Measurements from ENCODE around the gene GH1.
"Not testable (repeated sequence)": the region's sequence is repeated elsewhere in the genome, so short reads cannot be mapped to it uniquely, and the experiment has no call there.

The GH1 gene

DNA sequence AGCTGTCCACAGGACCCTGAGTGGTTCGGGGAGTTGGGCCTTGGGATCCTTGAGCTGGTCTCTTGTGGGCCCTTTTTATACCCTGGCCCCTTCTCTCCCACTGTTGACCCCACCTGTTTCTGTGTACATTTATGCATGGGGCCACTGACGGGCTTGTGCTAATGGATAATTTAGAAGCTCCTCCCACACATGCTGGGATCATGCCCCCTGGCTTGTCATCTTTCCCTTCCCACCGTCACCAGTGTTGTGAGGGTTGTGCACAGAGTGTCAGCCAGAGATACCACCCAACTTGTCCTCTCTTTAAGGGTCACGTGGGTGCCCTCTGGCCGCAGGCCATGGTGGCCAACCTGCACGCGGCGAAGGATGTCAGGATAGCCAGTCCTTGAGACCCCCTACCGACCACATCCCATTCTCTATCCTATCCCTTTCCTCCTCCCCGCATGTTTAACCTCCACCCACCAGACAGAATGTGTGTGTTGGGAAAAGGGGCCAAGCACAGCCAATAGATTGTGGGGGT lies at the start of gene GH1:
Gene GH1, minus strand, starts transcription at position 51 of the 517 bp plus-strand sequence. CDS start 63 bp downstream, outside the sequence.
- H2AFZ ChIP-seq (ENCODE audit: low read length); H3K9me2 ChIP-seq (ENCODE audit: low read depth, low read length); H4K20me1 ChIP-seq (ENCODE audit: insufficient read depth, low read length); H3K9me3 ChIP-seq (ENCODE audit: low read length); H3F3A ChIP-seq (ENCODE audit: insufficient read depth, low read length); H3K27me3 ChIP-seq (ENCODE audit: insufficient read depth, low read length); H3K36me3 ChIP-seq (ENCODE audit: insufficient read depth, low read length); H3K79me2 ChIP-seq (ENCODE audit: insufficient read depth, low read length): not testable (repeated sequence)
- Histone ChIP-seq H3K4me3 (ENCODE audit: low read depth, low read length, poor library complexity, severe bottlenecking) (peak within 1 kb of the TSS; percentile 26), H3K4me1 (ENCODE audit: insufficient read depth, low read length, severe bottlenecking) (peaks cover 59% of the 10 kb centered on the region), H3K9ac (ENCODE audit: low read length) (peak within 1 kb of the TSS; percentile 45; the same call in 1 of the 2 replicates), H3K27ac (ENCODE audit: low read depth, low read length, poor library complexity, severe bottlenecking) (peak within 1 kb of the TSS; percentile 86), H3K4me2 (ENCODE audit: low read length) (peak within 1 kb of the TSS; percentile 57)

DNA sequence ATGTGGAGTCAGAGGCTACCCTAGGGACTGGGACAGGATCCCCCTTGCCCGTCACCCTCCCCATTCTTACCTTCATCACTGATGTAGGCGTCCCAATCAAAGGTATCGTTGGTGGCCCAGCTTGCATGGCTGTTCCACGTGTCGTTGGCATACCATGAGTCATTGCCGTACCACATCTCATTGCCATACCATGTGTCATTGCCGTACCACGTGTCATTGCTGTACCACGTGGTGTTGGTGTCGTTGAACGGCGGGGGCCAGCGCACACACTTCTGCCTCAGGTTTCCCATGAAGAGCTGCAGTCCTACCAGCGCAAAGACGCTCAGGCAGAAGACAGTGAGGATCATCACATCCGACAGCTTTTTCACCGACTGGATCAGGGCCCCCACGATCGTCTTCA lies 49.3 kb upstream of the GH1 start:
- Histone ChIP-seq H4K20me1 (ENCODE audit: insufficient read depth, low read length) (no peaks in the 10 kb centered on the region), H3K9me2 (ENCODE audit: low read depth, low read length) (no peaks in the 10 kb centered on the region), H3K4me3 (ENCODE audit: low read depth, low read length, poor library complexity, severe bottlenecking) (no peak overlapping the region), H3K36me3 (ENCODE audit: insufficient read depth, low read length) (no peaks in the 10 kb centered on the region), H3K79me2 (ENCODE audit: insufficient read depth, low read length) (no peaks in the 10 kb centered on the region), H3K4me2 (ENCODE audit: low read length) (no peak overlapping the region), H3F3A (ENCODE audit: insufficient read depth, low read length) (no peaks in the 10 kb centered on the region), H3K4me1 (ENCODE audit: insufficient read depth, low read length, severe bottlenecking) (no peaks in the 10 kb centered on the region), H3K27ac (ENCODE audit: low read depth, low read length, poor library complexity, severe bottlenecking) (no peak overlapping the region), H3K9ac (ENCODE audit: low read length) (no peak overlapping the region), H3K9me3 (ENCODE audit: low read length) (no peaks in the 10 kb centered on the region), H2AFZ (ENCODE audit: low read length) (no peak overlapping the region), H3K27me3 (ENCODE audit: insufficient read depth, low read length) (no peaks in the 10 kb centered on the region)
- TF ChIP-seq EZH2 (IDR thresholded peaks at IDR 0.05; ENCODE audit: borderline replicate concordance, low read length): no peak
- TF ChIP-seq, protein P1, sequence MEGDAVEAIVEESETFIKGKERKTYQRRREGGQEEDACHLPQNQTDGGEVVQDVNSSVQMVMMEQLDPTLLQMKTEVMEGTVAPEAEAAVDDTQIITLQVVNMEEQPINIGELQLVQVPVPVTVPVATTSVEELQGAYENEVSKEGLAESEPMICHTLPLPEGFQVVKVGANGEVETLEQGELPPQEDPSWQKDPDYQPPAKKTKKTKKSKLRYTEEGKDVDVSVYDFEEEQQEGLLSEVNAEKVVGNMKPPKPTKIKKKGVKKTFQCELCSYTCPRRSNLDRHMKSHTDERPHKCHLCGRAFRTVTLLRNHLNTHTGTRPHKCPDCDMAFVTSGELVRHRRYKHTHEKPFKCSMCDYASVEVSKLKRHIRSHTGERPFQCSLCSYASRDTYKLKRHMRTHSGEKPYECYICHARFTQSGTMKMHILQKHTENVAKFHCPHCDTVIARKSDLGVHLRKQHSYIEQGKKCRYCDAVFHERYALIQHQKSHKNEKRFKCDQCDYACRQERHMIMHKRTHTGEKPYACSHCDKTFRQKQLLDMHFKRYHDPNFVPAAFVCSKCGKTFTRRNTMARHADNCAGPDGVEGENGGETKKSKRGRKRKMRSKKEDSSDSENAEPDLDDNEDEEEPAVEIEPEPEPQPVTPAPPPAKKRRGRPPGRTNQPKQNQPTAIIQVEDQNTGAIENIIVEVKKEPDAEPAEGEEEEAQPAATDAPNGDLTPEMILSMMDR (IDR thresholded peaks at IDR 0.05; ENCODE audit: low read length): no peak

DNA sequence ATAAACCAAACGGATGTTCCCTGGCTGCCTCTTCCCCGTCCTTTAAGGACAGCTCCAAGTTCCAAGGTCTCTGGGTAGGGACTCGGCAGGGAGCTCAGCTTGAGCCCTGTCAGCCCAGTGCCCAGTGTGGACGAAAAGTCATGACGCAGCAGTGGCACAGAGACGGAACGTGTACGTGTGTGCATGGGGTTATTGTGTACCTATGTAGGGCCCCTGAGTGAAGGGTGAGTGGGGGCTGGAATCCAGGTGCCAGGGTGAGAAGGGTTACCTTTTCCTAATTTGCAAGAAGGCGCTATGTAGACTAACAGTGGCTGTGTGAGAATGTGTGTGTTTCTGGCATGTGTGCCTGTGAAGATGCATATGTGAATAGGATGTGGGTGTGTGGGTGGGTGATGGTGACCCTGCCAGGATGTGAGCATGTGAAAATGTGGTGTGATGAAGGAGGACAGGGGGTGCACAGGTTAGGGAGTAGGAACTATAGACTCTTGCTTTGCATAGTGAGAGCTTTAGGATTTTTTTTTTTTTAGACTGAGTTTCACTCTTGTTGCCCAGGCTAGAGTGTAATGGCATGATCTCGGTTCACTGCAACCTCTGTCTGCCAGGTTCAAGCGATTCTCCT lies 48.1 kb upstream of the GH1 start:
- TF ChIP-seq, protein P1 (IDR thresholded peaks at IDR 0.05; ENCODE audit: low read length): no peak
- TF ChIP-seq EZH2 (IDR thresholded peaks at IDR 0.05; ENCODE audit: borderline replicate concordance, low read length): no peak
- H3K79me2 ChIP-seq (ENCODE audit: insufficient read depth, low read length): no peaks in the 10 kb centered on the region
- H3K4me2 ChIP-seq (ENCODE audit: low read length): no peak overlapping the region
- no peak overlapping the region for H3K4me3 ChIP-seq (ENCODE audit: low read depth, low read length, poor library complexity, severe bottlenecking)
- H3K9ac ChIP-seq (ENCODE audit: low read length): no peak overlapping the region
- H2AFZ ChIP-seq (ENCODE audit: low read length): no peak overlapping the region
- no peaks in the 10 kb centered on the region for H3K4me1 ChIP-seq (ENCODE audit: insufficient read depth, low read length, severe bottlenecking)
- H3F3A ChIP-seq (ENCODE audit: insufficient read depth, low read length): no peaks in the 10 kb centered on the region
- no peaks in the 10 kb centered on the region for H3K9me2 ChIP-seq (ENCODE audit: low read depth, low read length)
- H3K27me3 ChIP-seq (ENCODE audit: insufficient read depth, low read length): no peaks in the 10 kb centered on the region
- no peak overlapping the region for H3K27ac ChIP-seq (ENCODE audit: low read depth, low read length, poor library complexity, severe bottlenecking)
- H3K36me3 ChIP-seq (ENCODE audit: insufficient read depth, low read length): no peaks in the 10 kb centered on the region
- no peaks in the 10 kb centered on the region for H3K9me3 ChIP-seq (ENCODE audit: low read length)
- H4K20me1 ChIP-seq (ENCODE audit: insufficient read depth, low read length): no peaks in the 10 kb centered on the region

DNA sequence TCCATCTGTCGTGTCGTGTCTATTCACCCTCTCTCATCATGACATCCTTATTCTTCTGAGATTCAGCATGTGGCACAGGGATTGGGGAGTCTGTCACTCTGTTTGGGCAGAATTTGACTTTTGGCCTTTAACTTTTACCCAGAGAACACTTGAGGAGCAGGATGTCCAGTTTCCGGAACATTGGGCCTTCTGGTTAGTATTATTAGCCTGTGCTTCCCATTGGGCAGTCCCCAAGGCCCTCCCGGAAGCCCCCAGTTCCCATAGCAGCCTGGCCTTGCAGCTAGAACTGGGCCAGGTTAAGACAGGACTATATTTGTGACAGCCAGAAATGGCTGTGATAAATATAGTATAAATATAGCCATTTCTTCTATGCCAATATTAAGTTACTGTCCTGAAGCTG lies 44.5 kb upstream of the GH1 start:
- Histone ChIP-seq H3F3A (ENCODE audit: insufficient read depth, low read length) (no peaks in the 10 kb centered on the region), H3K79me2 (ENCODE audit: insufficient read depth, low read length) (no peaks in the 10 kb centered on the region), H3K9me3 (ENCODE audit: low read length) (no peaks in the 10 kb centered on the region), H2AFZ (ENCODE audit: low read length) (no peak overlapping the region), H3K36me3 (ENCODE audit: insufficient read depth, low read length) (no peaks in the 10 kb centered on the region), H3K27me3 (ENCODE audit: insufficient read depth, low read length) (no peaks in the 10 kb centered on the region), H3K4me3 (ENCODE audit: low read depth, low read length, poor library complexity, severe bottlenecking) (no peak overlapping the region), H3K9ac (ENCODE audit: low read length) (no peak overlapping the region), H3K4me2 (ENCODE audit: low read length) (no peak overlapping the region), H3K27ac (ENCODE audit: low read depth, low read length, poor library complexity, severe bottlenecking) (no peak overlapping the region), H4K20me1 (ENCODE audit: insufficient read depth, low read length) (no peaks in the 10 kb centered on the region), H3K9me2 (ENCODE audit: low read depth, low read length) (no peaks in the 10 kb centered on the region), H3K4me1 (ENCODE audit: insufficient read depth, low read length, severe bottlenecking) (peaks cover 16% of the 10 kb centered on the region)
- TF ChIP-seq, protein P1 (IDR thresholded peaks at IDR 0.05; ENCODE audit: low read length): no peak
- TF ChIP-seq EZH2 (IDR thresholded peaks at IDR 0.05; ENCODE audit: borderline replicate concordance, low read length): no peak

Measured in OCI-LY1 (cell line).